Omental fat pad (tissue), 4 donors: ENCODE data around the gene ZNF648. TPM values are rescaled to one million over a fixed set of nuclear protein-coding genes. Genes with fewer than 3 reads are reported as not detected.

Source experiments
- ATAC-seq: fragments of 150-250 bp; one replicate; pipeline ENCODE4 v1.9.1; 2016; ENCODE audit warnings: mild to moderate bottlenecking, moderate library complexity; ENCODE audit not compliant: low FRiP score
- DNase-seq: peaks from one replicate; pipeline ENCODE4 v3.0.0-alpha.2; 2019; ENCODE audit warnings: low spot score
- CTCF ChIP-seq, 3 donors: fragments of 450-650 bp; IDR thresholded peaks; one replicate each; pipeline ENCODE4 v1.5.1; 2016 to 2017; ENCODE audit warnings: antibody characterized with exemption in 3 of 3, mild to moderate bottlenecking in 3 of 3, moderate library complexity in 2 of 3
- total RNA-seq, 4 donors: library from RNA; depleted of rRNA; stranded (reverse); fragments of >200 nt; gene quantifications; one replicate each; pipeline ENCODE4 v1.1.0, GENCODE V29; 2016

Gene ZNF648
- total RNA-seq, 4 donors from 2014 or later = not detected

- peak in 1 of 3 donors; percentile 17 for TF ChIP-seq CTCF (IDR thresholded peaks at IDR 0.05)
- ATAC-seq = no peak
- no peak for DNase-seq
These were observed 19.6 kb upstream of the ZNF648 start for GRCh38 chr1:182080955-182081582.

DNA sequence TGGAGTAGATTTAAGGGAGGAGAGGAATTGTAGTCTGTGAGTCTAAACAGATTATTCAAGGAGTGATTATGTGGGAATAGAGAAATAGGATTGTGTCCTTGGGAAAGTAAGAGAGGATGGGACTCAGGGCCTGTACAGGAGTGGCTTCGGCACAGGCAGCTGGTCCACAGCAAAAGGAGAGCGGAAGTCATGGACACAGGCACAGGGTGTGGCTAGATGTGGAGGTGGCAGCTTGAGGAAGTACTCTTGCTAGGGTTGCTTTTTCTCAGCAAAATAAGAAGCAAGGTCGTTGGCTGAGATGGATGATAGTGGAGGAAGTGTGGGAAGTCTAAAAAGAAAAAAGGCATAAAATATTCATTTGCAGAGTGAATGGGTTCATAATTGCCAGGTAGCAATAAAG lies 18.5 kb upstream of the ZNF648 start:
- no peak for ATAC-seq
- no peak for DNase-seq
- no peak for TF ChIP-seq CTCF (IDR thresholded peaks at IDR 0.05)

DNA sequence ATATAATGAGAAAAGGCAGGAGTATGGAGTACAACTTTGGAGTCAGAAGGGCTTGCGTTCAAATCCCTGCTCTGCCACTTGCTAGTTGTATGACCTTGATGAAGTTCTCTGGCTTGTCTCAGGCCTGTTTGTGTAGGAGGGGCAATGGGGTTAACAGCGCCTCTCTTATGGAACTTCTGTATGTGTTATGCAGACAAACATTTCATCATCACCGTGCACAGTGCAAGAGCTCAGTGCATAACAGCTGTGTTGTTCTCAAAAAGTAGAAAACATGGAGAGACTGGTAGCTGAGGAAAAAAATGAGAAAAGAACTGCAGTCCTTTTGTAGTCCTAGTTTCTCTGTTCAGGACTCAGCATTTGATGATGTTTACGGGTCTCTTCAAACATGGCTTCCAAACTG lies 10.4 kb upstream of the ZNF648 start:
- TF ChIP-seq CTCF (IDR thresholded peaks at IDR 0.05) = no peak
- DNase-seq (no peak), ATAC-seq (no peak)

- no peak for TF ChIP-seq CTCF (IDR thresholded peaks at IDR 0.05)
- peak; percentile 52 for ATAC-seq
- no peak for DNase-seq
These were observed 7.5 kb upstream of the ZNF648 start for GRCh38 chr1:182069028-182069466.

DNA sequence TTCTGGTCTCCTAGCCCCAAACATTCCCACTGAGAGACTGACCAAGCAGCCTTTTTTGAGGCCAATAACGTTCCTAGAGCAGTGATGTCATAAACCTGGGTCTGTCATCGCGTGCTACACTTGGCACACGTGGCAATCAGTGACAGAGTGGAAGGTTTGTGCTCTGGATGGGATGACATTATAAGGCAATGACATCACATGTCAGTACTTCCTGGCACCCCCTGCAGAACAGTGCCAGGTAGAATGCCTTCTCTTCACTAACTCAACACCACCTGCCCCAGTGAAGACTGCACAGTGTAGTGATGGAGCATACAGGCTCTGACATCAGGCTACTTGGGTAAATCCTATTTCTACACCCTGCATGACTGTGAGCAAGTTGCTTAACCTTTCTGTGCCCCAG lies 5.4 kb upstream of the ZNF648 start:
- no peak for TF ChIP-seq CTCF (IDR thresholded peaks at IDR 0.05)
- DNase-seq = no peak
- ATAC-seq = no peak

DNA sequence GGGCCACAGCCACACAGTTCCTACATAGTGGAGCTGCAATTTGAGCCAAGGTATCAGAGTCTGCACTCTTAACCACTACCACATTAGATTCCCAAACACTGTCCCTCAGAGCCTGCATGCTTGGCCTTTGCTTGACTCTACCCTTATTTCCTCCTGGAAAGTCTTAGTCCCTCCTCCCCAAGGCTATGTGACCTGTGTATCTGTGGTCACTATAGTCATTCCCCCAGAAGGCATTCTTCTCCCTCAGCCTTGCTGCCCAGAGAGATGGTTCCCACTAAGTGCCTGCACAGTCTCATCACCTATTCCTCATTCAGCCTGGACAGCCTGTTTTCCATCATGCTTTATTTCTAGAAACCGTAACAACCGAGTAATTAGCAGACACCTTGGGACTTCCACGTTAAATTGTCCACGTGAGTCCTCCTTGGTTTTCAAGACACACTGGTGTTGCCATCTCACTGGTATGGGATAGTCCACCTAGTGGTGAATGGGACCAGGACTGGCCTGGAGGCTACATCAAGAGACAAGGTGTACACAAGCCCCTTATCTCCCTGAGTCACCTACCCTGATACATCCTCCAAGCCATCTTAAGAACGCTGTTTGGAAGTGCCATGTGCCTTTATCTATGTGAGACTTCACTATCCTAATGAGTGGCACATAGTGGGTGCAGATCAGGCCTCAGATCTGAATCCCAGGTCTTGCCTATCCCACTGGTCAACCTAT lies 3.8 kb upstream of the ZNF648 start:
- DNase-seq (no peak), ATAC-seq (no peak)
- no peak for TF ChIP-seq CTCF (IDR thresholded peaks at IDR 0.05)

- ATAC-seq (no peak), DNase-seq (no peak)
- TF ChIP-seq CTCF (IDR thresholded peaks at IDR 0.05) = no peak
These were observed 3.1 kb upstream of the ZNF648 start for GRCh38 chr1:182064611-182065010.
